ENCODE results near the gene IGLL1.

- TF ChIP-seq EZH2phosphoT487 (IDR thresholded peaks at IDR 0.05; ENCODE audit: borderline replicate concordance, low read depth, low read length) (no peak), CTCF (conservative IDR thresholded peaks at IDR 0.05; ENCODE audit: low read length) (no peak)
These were observed 30.9 kb downstream of the IGLL1 start for GRCh38 chr22:23549198-23549595.
